GM19023 (cell line): Measurements from ENCODE around the gene SMARCC2.
"Not testable (repeated sequence)": the region's sequence is repeated elsewhere in the genome, so short reads cannot be mapped to it uniquely, and the experiment has no call there.

Experiments used
- ATAC-seq: cut with Tn5 transposase; IDR thresholded peaks from one replicate; pipeline ENCODE4 v1.9.1; 2021; ENCODE audit warnings: mild to moderate bottlenecking, moderate library complexity; ENCODE audit not compliant: unreplicated experiment

SMARCC2 gene

DNA sequence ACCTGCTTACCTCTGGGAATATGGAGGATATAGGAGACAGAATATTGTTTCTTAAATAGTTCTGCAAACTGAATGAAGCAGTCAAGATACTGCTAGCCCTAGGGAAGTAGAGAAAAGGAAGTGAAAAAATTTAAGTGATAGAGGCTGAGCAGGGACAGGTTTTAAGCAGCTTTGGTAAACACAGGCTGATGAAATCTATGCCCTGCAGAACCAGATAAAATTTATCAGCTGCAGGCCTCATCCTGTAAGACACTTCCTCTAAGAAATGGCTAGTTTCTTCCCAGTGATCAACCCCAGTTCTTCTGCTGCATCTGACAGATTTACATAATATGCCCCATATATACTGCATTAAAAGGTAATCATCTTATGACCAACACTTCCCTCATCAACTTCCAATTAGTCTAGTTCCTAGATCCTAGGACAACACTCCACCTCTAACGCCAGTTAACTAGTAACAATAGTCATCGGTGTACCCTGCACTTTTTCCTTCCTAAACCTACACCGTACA, 62.5 kb downstream of the SMARCC2 start:
- no peak for ATAC-seq

DNA sequence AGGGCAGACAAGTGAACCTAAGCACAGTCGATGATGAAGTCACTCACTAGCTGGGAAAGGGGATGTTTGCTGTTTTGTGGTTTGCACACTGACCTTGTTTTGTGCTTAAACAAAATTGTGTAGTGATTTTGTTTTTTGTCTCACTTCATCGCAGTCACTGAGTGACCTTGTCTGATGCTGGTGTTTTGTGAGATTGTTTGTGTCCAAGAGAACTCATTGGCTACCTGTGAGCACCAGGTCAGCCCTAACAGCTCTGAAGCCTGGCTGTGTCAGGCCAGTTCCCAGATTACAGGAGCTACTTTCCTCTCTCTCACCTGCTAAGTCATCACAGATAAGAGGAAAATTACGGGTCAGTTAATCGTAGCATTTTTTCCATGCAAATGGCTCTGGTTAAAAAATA, 65.2 kb downstream of the SMARCC2 start:
- ATAC-seq, result no peak

GRCh38 chr12:56122637-56123036, 66.6 kb downstream of the SMARCC2 start:
- ATAC-seq, result no peak

GRCh38 chr12:56121204-56121870, 67.9 kb downstream of the SMARCC2 start:
- ATAC-seq, result no peak

DNA sequence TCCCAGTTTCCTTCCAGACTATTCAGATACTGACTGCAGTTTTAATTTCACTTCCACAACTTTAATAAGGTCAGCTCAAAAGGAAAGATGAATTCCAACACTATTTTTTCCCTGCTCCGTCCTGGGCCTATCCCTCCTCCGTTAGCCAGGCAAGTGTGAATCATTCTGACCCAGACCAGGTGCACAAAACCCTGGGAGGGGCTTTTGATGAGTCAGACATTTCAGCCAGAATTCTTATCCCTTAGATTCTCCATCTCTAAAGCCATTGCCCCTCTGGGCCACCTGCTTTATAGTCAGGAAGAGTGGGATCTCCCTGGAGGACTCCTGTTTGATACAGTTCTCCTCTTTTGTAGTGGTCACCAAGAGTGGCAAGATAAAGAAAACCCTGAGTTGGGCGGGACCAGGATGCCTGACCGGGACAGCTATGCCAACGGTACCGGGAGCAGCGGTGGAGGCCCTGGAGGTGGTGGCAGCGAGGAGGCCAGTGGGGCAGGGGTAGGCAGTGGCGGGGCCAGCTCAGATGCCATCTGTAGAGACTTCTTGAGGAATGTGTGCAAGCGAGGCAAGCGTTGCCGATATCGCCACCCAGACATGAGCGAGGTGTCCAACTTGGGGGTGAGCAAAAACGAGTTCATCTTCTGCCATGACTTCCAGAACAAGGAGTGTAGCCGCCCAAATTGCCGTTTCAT, 69.0 kb downstream of the SMARCC2 start:
- ATAC-seq, result no peak

DNA sequence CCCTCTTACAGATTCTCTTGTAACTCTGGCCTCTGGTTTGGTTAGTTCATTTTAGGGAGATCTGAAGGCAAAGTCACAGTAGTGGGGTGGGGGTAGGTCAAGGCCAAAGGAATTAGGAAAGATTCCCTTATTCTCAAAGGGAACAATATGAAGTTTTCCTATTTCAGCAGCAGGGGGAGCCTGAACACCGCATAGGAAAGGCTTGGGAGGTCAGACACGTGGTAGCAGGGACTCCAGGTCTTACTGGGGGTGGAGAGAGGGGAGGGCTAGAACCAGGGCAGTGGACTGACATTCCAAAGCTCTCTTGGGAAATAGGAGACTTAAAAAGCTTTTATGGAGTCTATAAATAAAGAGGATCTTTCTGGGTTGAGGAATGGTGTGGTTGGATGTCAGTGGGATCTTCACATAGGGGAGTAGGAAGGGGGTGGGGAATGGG, 69.9 kb downstream of the SMARCC2 start:
- ATAC-seq, result no peak

GRCh38 chr12:56118688-56119357, 70.5 kb downstream of the SMARCC2 start:
- no peak for ATAC-seq

DNA sequence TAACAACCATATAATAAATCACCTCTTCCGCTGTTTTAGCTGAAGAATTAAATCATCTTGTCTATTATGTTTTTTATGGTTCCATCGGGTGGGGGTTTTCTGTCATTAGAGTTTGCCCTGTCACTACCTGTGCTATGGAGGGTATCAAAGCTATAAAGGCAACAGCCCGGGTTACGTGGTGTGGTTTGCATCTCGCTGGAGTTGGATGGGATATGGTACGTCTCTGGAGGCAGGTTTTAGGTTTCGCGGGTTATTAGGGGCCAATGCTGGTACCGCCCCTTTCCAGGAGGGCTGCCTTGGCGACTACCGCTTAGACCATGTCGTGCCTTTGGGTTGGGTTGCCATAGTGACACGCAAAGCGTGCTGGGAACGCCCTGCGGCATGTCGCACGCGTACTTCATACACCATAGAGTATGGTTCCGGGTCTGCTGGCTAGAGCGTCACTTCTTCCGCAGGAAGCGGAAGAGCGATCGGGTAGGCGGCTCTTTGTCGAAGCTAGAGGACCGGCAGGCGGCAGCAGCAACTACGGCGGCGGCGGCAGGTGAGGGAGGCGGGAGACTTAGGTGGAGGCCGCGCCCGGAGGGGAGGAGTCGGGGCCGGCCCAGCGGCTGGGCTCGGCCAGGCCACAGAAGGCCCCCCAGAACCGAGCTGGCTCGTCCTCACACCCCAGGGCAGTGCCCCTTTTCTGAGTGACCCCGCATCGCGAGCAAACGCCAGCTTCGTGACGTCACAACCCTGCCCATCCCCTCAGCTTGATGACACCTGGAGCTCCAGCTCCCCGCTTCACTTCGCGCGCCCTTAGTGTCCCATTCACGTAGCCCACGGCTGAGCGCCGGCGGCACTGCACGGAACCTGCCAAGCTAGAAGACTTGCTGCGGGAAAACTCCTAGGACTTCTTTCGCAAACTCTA, 71.2 kb downstream of the SMARCC2 start, which contains the start of gene ZC3H10:
TSS of gene ZC3H10 (plus strand) at position 489 of the 910 bp plus-strand sequence. CDS start 2,297 bp downstream, outside the sequence.
- ATAC-seq, result peak; percentile 75

DNA sequence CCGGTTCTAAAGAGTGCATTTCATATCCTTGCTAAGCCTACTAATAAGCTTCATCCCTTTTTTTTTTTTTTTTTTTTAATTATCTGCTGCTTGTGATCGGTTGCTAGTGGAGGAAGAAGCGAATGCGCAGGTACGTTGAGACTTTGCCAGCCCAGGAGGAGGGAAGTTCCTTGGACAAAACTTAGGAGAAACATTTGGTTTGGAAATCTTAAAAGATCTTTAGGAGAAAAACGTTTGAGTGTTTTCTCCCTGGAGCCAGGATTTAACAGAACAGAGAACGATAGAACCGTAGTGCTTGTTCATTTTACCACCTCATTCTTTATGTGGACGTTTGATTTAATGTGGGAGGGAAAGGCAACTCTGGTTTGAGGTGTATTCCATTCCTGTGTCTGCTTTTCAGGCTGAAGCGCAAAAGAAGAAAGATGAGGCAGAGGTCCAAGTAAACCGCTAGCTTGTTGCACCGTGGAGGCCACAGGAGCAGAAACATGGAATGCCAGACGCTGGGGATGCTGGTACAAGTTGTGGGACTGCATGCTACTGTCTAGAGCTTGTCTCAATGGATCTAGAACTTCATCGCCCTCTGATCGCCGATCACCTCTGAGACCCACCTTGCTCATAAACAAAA, 72.1 kb downstream of the SMARCC2 start:
- not testable (repeated sequence) for ATAC-seq

- ATAC-seq, result peak; percentile 37
Observed at GRCh38 chr12:56116267-56117081, 72.8 kb downstream of the SMARCC2 start, which contains the start of gene RPL41. Gene RPL41 (plus strand): TSS chr12:56116633.

- ATAC-seq, result no peak
Observed at GRCh38 chr12:56115329-56115728, 74.0 kb downstream of the SMARCC2 start.

DNA sequence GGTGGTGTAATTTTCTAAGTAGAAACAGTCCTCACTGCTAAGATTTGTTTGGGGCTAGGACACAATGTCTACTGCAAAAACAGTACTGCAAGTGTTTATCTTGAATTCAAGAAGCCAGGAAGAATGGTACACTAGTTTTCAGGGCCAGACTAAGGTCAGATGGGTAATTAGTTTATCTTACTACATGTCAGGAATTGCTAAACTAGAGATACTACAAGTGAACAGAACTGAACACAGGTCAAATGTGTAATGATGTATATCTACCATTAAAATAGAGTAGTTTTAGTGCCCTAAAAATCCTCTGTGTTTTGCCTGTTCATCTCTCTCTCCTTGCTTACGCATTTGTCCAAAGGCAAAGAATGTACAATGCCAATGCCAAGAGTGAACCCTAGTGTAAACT, 75.2 kb downstream of the SMARCC2 start:
- ATAC-seq, result no peak
